SK-N-SH (cell line): ENCODE data around the gene LAPTM4A. TPM values are rescaled to one million over a fixed set of nuclear protein-coding genes. Genes with fewer than 3 reads are reported as not detected.
A peak's percentile ranks its signal among the peaks of the same experiment; 100 is the strongest.

Experiments used
- CTCF ChIA-PET: fragments of 300-600, 350-600 bp; formaldehyde crosslinking; extraction: SDS; loops from one replicate; lab custom pipeline; 2021; lab: Yijun Ruan, JAX
- POLR2A ChIA-PET: fragments of 350-600 bp; sonication (Branson Sonifier 250); formaldehyde crosslinking; extraction: SDS; loops from one replicate; lab custom pipeline; 2020; ENCODE audit warnings: antibody characterized with exemption, inconsistent platforms; lab: Yijun Ruan, JAX
- DNase-seq: peaks from one replicate; pipeline ENCODE4 v3.0.0; 2012
- H2AFZ ChIP-seq: fragments of 200-600 bp; sonication (generic); 2 replicates; pipeline ENCODE4 v1.8.1; 2016; ENCODE audit warnings: antibody characterized with exemption, mild to moderate bottlenecking, low read depth
- H3F3A ChIP-seq: fragments of 200-600 bp; sonication (generic); replicated peaks from 2 replicates; pipeline ENCODE3; 2016; ENCODE audit warnings: antibody characterized with exemption, mild to moderate bottlenecking; ENCODE audit not compliant: insufficient read depth
- H3K27ac ChIP-seq, 2 experiments: fragments of 200-500 bp in 1 of 2; fragments of 200-600 bp in 1 of 2; sonication (Bioruptor generic) in 1 of 2; sonication (generic), shearing (Covaris generic) in 1 of 2; 2 replicates each; pipeline versions ENCODE4 v1.5.1 to v1.6.1; 2014 to 2016; ENCODE audit warnings: low read depth in 2 of 2, inconsistent platforms in 1 of 2, low read length in 1 of 2, mild to moderate bottlenecking in 1 of 2, mixed read lengths in 1 of 2
- H3K27me3 ChIP-seq: fragments of 200-600 bp; sonication (generic), shearing (Covaris generic); 2 replicates; pipeline ENCODE4 v1.6.1; 2016; ENCODE audit warnings: mixed run types; ENCODE audit not compliant: insufficient read depth
- H3K36me3 ChIP-seq, 2 experiments: fragments of 200-500 bp in 1 of 2; fragments of 200-600 bp in 1 of 2; sonication (Bioruptor generic) in 1 of 2; sonication (generic) in 1 of 2; replicated peaks in 1 of 2; 2 replicates each; pipeline versions ENCODE3 to v1.5.1; 2014 to 2016; ENCODE audit warnings: low read length in 1 of 2, mild to moderate bottlenecking in 1 of 2; ENCODE audit not compliant: insufficient read depth in 2 of 2, control insufficient read depth in 1 of 2
- H3K4me1 ChIP-seq, 2 experiments: fragments of 200-500 bp in 1 of 2; fragments of 200-600 bp in 1 of 2; sonication (Bioruptor generic) in 1 of 2; sonication (generic), shearing (Covaris generic) in 1 of 2; 2 replicates each; pipeline versions ENCODE4 v1.5.1 to v1.6.1; 2014 to 2016; ENCODE audit warnings: low read depth in 1 of 2, low read length in 1 of 2, mixed run types in 1 of 2; ENCODE audit not compliant: insufficient read depth in 2 of 2, control insufficient read depth in 1 of 2
- H3K4me2 ChIP-seq: fragments of 200-600 bp; sonication (generic), shearing (Covaris generic); 2 replicates; pipeline ENCODE4 v1.6.1; 2017; ENCODE audit warnings: mixed run types
- H3K4me3 ChIP-seq, 2 experiments: fragments of 200-500 bp in 1 of 2; fragments of 200-600 bp in 1 of 2; sonication (Bioruptor generic) in 1 of 2; sonication (generic), shearing (Covaris generic) in 1 of 2; 2 replicates each; pipeline versions ENCODE4 v1.5.1 to v1.8.1; 2014 to 2016; ENCODE audit warnings: low read depth in 2 of 2, inconsistent platforms in 1 of 2, low read length in 1 of 2, mild to moderate bottlenecking in 1 of 2, mixed read lengths in 1 of 2, moderate library complexity in 1 of 2
- H3K79me2 ChIP-seq: fragments of 200-600 bp; sonication (generic); 2 replicates; pipeline ENCODE4 v1.8.1; 2017; ENCODE audit warnings: mild to moderate bottlenecking; ENCODE audit not compliant: insufficient read depth
- H3K9ac ChIP-seq: fragments of 200-600 bp; sonication (generic); 2 replicates; pipeline ENCODE4 v1.6.1; 2017; ENCODE audit warnings: mixed run types
- H3K9me2 ChIP-seq: fragments of 200-600 bp; sonication (generic); 2 replicates; pipeline ENCODE4 v1.6.1; 2017; ENCODE audit warnings: mixed run types
- H3K9me3 ChIP-seq: fragments of 200-600 bp; sonication (generic); 2 replicates; pipeline ENCODE4 v1.6.1; 2017; ENCODE audit warnings: mixed run types, mild to moderate bottlenecking, moderate library complexity
- H4K20me1 ChIP-seq: fragments of 200-600 bp; sonication (generic); 2 replicates; pipeline ENCODE4 v1.6.1; 2017; ENCODE audit warnings: mild to moderate bottlenecking, mixed run types; ENCODE audit not compliant: insufficient read depth
- ELF1 ChIP-seq: IDR thresholded peaks from 2 replicates; pipeline ENCODE4 v1.4.0; 2012
- FOSL2 ChIP-seq: IDR thresholded peaks from 2 replicates; pipeline ENCODE4 v1.4.0; 2012; ENCODE audit warnings: low read depth, mild to moderate bottlenecking, moderate library complexity, borderline replicate concordance
- FOXJ3 ChIP-seq: sonication (generic); formaldehyde crosslinking; IDR thresholded peaks from 2 replicates; pipeline ENCODE4 v1.5.1; 2020; ENCODE audit warnings: mild to moderate bottlenecking, missing genetic modification reagents
- FOXM1 ChIP-seq: IDR thresholded peaks from 2 replicates; pipeline ENCODE4 v1.4.0; 2012; ENCODE audit warnings: low read depth, mild to moderate bottlenecking
- GATA2 ChIP-seq: sonication (generic); formaldehyde crosslinking; IDR thresholded peaks from 2 replicates; pipeline ENCODE4 v1.5.0; 2020; ENCODE audit warnings: mild to moderate bottlenecking, missing genetic modification reagents
- JUND ChIP-seq: IDR thresholded peaks from 2 replicates; pipeline ENCODE4 v1.4.0; 2012
- MXI1 ChIP-seq: IDR thresholded peaks from 2 replicates; pipeline ENCODE4 v1.6.1; 2012; ENCODE audit warnings: mild to moderate bottlenecking, low read depth, low read length, improper control_type of control experiment
- NFIC ChIP-seq: IDR thresholded peaks from 2 replicates; pipeline ENCODE4 v1.4.0; 2012; ENCODE audit warnings: borderline replicate concordance
- NRF1 ChIP-seq: IDR thresholded peaks from 2 replicates; pipeline ENCODE4 v1.6.1; 2012; ENCODE audit warnings: low read depth, mild to moderate bottlenecking, low read length
- RCOR1 ChIP-seq: fragments of 150-350 bp; IDR thresholded peaks from 2 replicates; pipeline ENCODE4 v1.6.1; 2017; ENCODE audit warnings: antibody characterized with exemption, low read length
- REST ChIP-seq: IDR thresholded peaks from 2 replicates; pipeline ENCODE4 v1.6.1; 2012; ENCODE audit warnings: mild to moderate bottlenecking, low read depth, low read length, moderate library complexity
- RFX5 ChIP-seq: IDR thresholded peaks from 2 replicates; pipeline ENCODE4 v1.6.1; 2012; ENCODE audit warnings: mild to moderate bottlenecking, improper control_type of control experiment, low read length
- RXRA ChIP-seq: IDR thresholded peaks from 2 replicates; pipeline ENCODE4 v1.4.0; 2012; ENCODE audit warnings: low read depth, mild to moderate bottlenecking, borderline replicate concordance
- SIN3A ChIP-seq: IDR thresholded peaks from 2 replicates; pipeline ENCODE4 v1.6.1; 2012; ENCODE audit warnings: low read depth, mild to moderate bottlenecking, low read length, moderate library complexity, borderline replicate concordance
- TCF12 ChIP-seq: IDR thresholded peaks from 2 replicates; pipeline ENCODE4 v1.4.0; 2012
- USF1 ChIP-seq: IDR thresholded peaks from 2 replicates; pipeline ENCODE4 v1.4.0; 2012; ENCODE audit warnings: low read depth, borderline replicate concordance
- ZBTB33 ChIP-seq: IDR thresholded peaks from 2 replicates; pipeline ENCODE4 v1.4.0; 2012; ENCODE audit warnings: low read depth, borderline replicate concordance
- WGBS: methylation state at CpG from one replicate; pipeline ENCODE4 v1.1.6; 2017; ENCODE audit warnings: low lambda C conversion rate; 5-methylcytosine and 5-hydroxymethylcytosine counted together
- polyA plus RNA-seq, 3 experiments: library from polyadenylated mRNA; depleted of rRNA; stranded (reverse); fragments of >200 nt; gene quantifications; 2 replicates each; pipeline ENCODE4 v1.2.3, GENCODE V29; 2012
- TF ChIP-seq, protein P1 (sequence below): IDR thresholded peaks from 2 replicates; pipeline ENCODE4 v1.4.0; 2012; ENCODE audit warnings: low read depth

LAPTM4A gene
- polyA plus RNA-seq, 1 of the 3 experiments (the other 2 are of a cell fraction), result 306 TPM

GRCh38 chr2:20064421-20064820 lies 13.0 kb upstream of the LAPTM4A start:
- CTCF ChIA-PET, result interaction anchor here (1.1 to 2.3 kb wide), 6 partner anchors 9 to 49 kb away, joined by 3 to 10 read pairs (median 5); no protein-coding TSS in a partner anchor

GRCh38 chr2:20062615-20063545 lies 11.5 kb upstream of the LAPTM4A start:
- H3F3A ChIP-seq, result peaks cover 24% of the 10 kb centered on the region
- H3K36me3 ChIP-seq, result no peaks in the 10 kb centered on the region
- no peaks in the 10 kb centered on the region for H4K20me1 ChIP-seq
- H3K4me1 ChIP-seq, result peaks cover 10 to 12% of the 10 kb centered on the region in 2 experiments
- H3K9me3 ChIP-seq, result no peaks in the 10 kb centered on the region
- no peak overlapping the region for H3K4me3 ChIP-seq
- no peak overlapping the region for H2AFZ ChIP-seq
- no peak overlapping the region for H3K9ac ChIP-seq
- CTCF ChIA-PET, result interaction anchor here (0.8 to 3.7 kb wide), 10 partner anchors 7 to 48 kb away, joined by 3 to 21 read pairs (median 3); no protein-coding TSS in a partner anchor
- H3K27ac ChIP-seq, result peak overlapping the region in 1 of 2 experiments; percentile 38; a peak in 1 of 4 replicates
- WGBS, result 84% methylated on average over 11 of the region's 11 CpGs
- DNase-seq, result no peak
- POLR2A ChIA-PET, result interaction anchor here (2.1 kb wide), 1 partner anchor 11 kb away, joined by 5 read pairs; the partner anchor contains the start of gene LAPTM4A
- H3K79me2 ChIP-seq, result no peaks in the 10 kb centered on the region
- no peaks in the 10 kb centered on the region for H3K27me3 ChIP-seq
- no peak overlapping the region for H3K4me2 ChIP-seq
- H3K9me2 ChIP-seq, result no peaks in the 10 kb centered on the region
- TF ChIP-seq FOSL2 (no peak), FOXM1 (no peak), TCF12 (no peak), ELF1 (no peak), RXRA (no peak), GATA2 (no peak), REST (no peak)
- TF ChIP-seq, protein P1, sequence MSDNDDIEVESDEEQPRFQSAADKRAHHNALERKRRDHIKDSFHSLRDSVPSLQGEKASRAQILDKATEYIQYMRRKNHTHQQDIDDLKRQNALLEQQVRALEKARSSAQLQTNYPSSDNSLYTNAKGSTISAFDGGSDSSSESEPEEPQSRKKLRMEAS, result no peak

More at GRCh38 chr2:20064421-20064820, 13.0 kb upstream of the LAPTM4A start:
- DNase-seq, result no peak
- Histone ChIP-seq H3K9me2 (no peaks in the 10 kb centered on the region), H3K36me3 (no peaks in the 10 kb centered on the region), H3K4me1 (peaks cover 10 to 18% of the 10 kb centered on the region in 2 experiments), H3K27me3 (no peaks in the 10 kb centered on the region), H2AFZ (no peak overlapping the region), H3K4me3 (no peak overlapping the region), H3K9me3 (no peaks in the 10 kb centered on the region), H3K4me2 (no peak overlapping the region), H3K27ac (no peak overlapping the region), H4K20me1 (no peaks in the 10 kb centered on the region), H3F3A (peaks cover 33% of the 10 kb centered on the region), H3K79me2 (no peaks in the 10 kb centered on the region), H3K9ac (no peak overlapping the region)
- no peak for TF ChIP-seq GATA2
- TF ChIP-seq ELF1, result no peak
- no peak for TF ChIP-seq NFIC
- no peak for TF ChIP-seq FOXJ3 (CRISPR knock-in tag)
- no peak for TF ChIP-seq MXI1
- TF ChIP-seq JUND, result no peak
- TF ChIP-seq USF1, result no peak
- no peak for TF ChIP-seq ZBTB33
- TF ChIP-seq FOXM1, result no peak
- TF ChIP-seq RCOR1, result no peak
- no peak for TF ChIP-seq FOSL2
- no peak for TF ChIP-seq RFX5
- TF ChIP-seq NRF1, result no peak
- no peak for TF ChIP-seq SIN3A
- POLR2A ChIA-PET, result no interaction called here
- WGBS, result 91% methylated on average over 3 of the region's 3 CpGs
